LHCN-M2 (cell line): ENCODE results near the gene ZDHHC14. TPM values are rescaled to one million over a fixed set of nuclear protein-coding genes. Genes with fewer than 3 reads are reported as not detected.
"Not testable (repeated sequence)": the region's sequence is repeated elsewhere in the genome, so short reads cannot be mapped to it uniquely, and the experiment has no call there.

Source experiments
- DNase-seq: peaks from one replicate; pipeline ENCODE4 v3.0.0-alpha.2; 2012; ENCODE audit warnings: low read depth
- total RNA-seq: library from RNA; depleted of rRNA; stranded (reverse); fragments of >200 nt; gene quantifications from 2 replicates; pipeline ENCODE4 v1.2.3, GENCODE V29; 2014

Gene ZDHHC14
- total RNA-seq, 1 experiment from 2014 or later, result 2.2 TPM

DNA sequence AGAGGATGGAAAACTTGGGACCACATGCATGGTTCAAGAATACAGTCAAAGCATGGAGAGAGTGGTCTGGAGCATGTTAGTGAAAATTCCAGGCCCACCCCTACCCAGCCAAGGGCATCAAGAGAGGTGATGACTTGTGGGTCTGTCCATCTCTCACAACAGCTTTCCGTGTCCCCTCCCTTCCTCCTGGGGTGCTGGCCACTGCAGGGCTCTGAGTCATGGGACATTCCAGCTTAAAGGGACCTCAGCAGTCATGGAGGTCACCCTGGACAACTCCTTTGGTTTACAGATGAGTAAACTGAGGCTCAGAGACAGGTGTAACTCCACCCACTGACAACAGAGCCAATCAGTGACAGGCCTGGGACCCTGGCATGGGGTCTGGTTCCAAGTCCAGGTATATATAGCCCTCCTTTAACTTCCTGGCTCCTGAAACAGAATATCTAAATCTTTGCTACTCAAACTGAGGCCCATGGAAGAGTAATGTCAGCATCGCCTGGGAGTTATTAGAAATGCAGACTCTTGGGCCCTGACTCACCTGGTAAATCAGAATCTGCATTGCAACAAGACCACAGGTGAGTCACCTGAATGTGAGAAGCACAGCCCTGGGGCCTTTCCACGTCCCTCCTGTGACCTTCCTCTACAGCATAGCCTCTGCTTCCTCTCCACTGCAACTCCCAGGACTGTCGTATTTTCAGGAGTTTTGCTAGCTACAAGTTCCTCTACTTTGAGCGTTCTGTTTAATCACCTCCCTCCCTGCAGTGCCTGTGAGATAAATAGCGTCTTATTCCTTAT, 170.2 kb downstream of the ZDHHC14 start:
- no peak for DNase-seq

DNA sequence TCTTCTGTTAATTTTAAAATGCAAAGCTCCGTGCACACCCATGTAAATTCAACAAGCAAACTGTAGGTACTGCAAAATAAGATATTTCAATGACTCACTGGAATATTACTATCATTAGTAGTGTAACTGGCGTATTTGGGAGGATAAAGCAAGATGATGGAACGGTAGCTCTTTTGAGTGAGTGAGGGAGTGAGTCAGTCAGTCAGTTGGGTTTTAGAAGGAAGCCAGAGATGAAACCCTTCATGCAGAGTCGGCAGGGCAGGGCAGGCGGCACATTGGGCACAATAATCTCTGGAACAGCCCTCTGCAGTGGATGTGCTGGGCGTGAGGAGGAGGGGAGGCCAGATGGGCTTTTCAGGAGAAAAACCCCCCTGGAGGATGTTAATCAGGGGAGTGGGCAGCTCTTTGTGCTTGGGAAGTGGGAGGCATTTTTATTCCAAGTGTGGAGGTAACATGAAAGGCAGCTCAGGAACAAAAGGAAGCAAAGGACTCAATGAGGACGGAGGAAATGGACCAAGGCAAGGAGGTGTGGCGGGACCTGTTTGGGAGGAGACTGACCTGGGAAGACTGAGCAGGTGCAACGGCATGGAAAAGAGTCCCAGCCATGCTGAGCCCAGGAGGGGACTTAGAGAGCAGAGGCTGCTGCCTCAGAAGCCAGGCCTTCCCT, 171.2 kb downstream of the ZDHHC14 start:
- no peak for DNase-seq

DNA sequence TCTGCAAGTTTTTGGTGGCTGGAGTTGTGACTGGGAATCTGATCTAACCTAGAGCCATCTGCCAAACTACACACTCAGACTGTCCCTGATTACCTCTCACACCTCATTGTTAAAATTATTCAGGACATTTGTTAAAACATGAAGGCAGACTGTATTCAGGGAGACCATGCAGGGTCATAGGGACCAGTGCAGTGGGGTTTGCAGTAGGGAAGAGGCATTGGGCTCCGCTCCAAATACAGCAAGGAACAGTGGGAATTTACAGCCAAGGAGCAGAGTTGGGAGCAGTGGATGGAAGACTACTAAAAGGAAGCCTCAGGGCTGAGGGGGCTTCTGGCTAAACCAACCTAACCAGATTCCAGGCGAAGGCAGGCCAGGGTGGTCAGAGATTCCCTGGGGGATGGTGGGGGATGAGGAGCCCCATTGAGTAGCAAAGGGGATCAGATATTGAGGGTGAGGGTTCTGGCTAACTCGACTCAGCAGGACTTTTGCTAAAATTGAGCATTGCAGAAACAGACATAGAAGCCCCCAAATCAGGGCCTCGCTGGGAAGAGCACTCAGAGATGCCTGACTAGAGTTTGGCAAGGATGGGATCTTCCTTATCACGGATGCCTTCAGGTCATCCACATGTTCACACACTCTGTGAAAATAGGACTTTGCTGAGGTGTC, 172.0 kb downstream of the ZDHHC14 start:
- DNase-seq, result no peak

DNA sequence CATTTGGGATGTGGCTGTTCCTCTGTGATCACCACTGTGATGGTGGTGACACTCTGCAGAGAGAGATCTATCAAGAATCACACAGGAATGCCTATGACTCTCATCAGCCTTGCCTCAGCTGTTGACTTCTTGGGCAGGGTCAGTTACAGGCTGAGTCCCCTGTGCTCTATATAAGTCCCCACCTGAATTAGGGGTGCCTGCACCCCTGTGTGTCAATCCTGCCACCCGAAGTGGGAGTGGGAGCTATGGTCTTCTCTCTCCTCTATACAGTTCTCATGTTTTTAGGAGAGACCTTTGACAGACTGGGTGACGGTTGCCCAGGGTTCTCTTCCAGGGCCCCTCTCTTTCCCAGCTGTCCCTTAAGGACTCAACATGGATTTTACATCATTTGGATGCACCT, 173.8 kb downstream of the ZDHHC14 start:
- no peak for DNase-seq

DNA sequence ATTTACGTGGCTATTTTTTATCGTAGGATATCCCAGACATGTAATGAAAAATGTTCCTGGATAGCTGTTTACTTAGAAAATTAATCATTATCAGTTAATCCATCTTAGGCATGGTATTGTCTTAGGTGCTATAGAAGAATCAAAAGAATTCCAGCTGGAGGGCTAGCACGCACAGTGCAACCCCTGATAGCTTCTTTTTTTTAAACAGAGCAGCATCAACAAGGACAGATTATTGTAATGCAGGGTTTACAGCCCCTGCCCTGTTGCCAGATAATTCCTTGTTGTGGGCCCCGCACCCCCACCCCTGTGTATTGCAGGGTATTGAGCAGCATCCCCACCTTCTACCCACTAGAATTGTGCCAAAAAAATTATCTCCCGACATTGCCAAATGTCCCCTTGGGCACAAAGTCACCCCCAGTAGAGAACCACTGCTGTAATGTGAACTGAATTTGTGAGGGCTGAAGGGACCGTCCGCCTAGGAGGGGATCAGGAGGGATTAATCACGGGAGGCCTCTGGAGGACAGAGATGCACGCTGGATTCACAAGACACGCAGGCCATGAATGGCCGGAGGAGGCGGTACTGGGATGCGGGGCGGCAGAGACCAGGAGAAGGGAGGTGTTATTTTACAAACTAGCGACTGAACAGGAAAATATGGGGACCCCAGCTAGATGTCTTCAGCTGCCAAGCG, 174.6 kb downstream of the ZDHHC14 start:
- no peak for DNase-seq

DNA sequence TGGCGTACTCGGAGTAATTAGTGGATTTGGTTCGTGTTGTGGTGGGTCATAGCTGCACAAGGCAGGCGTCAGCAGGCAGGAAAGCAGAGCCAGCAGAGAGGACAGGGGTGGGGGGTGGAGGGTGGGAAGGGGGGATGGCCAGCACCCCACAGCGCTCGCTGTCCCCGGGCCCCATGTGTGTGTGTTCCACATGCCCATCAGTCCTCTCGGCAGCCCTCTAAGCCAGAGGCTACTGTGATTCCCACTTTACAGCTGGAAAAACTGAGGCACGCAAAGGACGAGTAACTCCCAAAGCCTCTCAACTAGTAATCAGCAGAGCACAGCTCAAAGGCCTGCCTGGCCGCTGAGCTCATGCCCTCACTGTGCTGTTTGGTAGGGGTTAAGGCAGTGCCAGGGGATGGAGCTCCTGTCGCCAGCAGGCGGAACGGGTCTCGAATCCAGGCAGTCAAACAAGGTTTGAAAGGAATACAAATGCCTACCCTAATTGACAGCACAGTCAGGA, 175.2 kb downstream of the ZDHHC14 start:
- DNase-seq, result no peak

DNA sequence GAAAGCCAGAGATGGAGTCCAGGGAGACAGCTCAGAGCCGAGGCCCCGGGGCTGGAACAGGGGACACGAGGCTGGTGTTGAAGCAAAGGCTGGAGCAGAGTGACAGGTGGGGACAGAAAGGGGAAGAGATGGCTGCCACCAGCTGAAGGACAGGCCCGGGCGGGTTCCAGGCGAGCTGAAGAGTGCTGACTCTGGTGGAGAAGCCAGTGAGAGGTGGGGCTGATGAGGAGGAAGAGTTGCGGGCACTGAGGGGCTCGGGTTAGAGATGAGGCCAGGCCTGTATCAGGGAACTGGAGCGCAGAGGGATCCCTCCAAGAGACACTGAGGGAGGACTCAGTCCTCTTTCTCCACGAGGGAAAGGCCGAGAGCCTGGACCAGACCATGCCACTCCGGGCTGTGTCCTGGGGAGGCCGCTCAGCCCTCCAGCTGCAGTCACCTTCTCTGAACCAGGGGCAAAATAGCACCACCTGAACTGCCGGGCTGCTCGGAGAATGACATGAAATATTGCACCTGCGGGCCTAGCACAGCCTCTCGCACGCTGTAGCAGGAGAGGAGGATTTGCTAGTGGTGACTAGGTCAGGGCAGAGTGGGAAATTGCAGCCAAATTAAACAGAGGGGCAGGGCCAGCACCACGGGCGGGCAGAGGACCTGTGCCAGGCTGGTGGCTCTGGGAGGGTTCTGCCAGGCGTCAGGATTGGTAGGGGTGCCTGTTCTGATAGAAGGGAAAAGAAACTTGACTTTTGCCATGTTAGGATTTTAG, 175.9 kb downstream of the ZDHHC14 start:
- no peak for DNase-seq

DNA sequence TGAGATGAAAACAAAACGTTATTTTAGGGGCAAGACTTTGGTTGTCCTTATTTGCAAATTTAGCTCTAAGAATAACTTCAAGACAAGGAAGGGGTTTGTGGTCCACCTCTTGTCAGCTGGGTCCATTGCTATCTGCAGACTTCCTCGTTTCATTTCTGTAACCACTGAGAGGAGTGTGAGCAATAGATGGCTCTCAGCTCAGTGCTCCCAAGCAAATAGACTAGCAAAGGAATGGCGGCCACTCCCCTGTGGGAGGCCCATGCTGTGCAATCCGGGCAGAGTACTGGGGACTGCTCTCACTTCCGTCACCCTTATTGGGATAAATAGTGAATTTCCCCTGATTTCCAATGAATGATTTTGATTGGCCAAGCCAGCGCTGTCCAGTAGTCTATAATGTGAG, 176.6 kb downstream of the ZDHHC14 start:
- DNase-seq, result no peak

DNA sequence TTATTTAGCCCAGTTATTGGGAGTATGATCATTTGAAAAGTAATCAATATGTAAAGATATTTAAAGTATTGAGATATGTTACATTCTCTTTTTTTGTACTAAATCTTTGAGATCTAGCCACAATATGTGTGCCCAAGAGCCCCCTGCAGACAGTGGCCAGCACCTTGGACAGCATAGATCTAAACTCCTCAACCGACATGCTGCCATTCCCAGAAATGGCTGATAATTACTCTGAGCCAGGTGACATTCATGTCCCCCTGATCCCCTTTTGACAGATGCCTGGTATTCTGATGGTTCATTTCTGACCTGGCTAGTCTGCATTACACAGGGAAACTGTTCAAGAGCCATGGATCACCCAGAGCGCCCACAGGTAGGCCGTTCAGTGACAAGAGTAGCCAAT, 177.1 kb downstream of the ZDHHC14 start:
- DNase-seq, result no peak

DNA sequence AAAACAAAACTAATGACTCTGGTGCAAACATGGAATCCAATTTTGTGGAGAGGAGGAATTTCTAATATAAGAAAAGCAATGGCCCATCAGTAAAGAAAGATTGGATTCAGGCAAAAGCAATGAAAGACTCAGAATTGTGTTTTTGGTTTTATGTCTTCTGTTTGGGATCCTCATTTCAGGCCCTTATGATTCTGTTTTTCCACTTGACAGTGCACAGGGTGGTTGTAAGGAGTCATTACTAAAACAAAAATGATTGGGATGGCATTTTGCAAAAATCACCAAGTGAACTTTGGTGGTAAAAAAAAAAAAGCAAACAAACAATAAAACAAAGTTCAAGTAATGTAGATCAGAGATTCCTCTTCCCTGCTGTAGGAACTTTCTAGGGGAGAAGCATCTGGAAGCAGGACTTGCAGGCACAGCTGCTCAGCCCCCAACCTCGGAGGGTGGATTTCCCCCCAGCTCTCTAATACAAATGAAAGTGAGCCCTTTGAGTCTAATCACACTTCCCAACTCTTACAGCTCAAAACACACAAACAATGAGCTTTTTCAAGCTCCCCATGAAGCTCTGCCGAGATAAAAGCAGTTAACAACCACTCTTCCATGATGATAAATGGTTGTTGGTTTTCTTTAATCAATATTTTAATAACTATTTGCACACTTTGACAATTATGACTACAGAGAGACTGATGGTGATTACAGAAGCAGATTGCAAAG, 177.7 kb downstream of the ZDHHC14 start:
- DNase-seq, result no peak

DNA sequence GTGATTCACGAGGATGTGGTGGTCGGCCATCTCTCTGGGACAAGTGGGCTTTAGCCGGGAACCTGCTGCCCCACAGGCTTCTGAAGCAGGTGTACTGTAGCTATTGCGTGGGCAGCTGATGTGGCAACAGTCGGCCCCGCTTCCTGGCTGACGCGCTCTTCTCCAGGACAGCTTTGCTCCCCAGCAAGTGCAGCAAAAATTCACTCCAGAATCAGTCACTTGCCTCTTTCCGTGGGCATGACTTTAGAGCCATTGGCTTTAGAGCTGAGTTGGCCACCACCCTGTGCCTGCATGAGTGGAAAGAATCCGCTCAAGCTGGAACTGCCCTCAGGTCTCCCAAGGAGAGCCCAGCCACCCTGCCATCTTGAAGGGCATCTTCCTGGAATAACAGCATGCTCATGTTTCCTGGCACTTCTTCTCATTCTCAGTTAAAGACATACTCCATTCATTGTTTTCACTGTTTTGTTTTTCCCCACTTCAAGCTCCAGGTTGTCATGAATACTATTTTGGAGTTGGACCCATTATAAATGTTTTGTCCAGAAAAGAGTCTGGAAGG, 178.3 kb downstream of the ZDHHC14 start:
- DNase-seq, result no peak

DNA sequence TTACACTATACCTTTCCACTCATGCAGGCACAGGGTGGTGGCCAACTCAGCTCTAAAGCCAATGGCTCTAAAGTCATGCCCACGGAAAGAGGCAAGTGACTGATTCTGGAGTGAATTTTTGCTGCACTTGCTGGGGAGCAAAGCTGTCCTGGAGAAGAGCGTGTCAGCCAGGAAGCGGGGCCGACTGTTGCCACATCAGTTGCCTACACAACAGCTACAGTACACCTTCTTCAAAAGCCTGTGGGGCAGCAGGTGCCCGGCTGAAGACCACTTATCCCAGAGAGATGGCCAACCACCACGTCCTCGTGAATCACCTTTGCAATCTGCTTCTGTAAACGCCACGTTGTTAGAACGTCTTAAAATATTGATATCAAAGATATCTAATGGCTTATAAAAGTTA, 179.1 kb downstream of the ZDHHC14 start:
- not testable (repeated sequence) for DNase-seq

DNA sequence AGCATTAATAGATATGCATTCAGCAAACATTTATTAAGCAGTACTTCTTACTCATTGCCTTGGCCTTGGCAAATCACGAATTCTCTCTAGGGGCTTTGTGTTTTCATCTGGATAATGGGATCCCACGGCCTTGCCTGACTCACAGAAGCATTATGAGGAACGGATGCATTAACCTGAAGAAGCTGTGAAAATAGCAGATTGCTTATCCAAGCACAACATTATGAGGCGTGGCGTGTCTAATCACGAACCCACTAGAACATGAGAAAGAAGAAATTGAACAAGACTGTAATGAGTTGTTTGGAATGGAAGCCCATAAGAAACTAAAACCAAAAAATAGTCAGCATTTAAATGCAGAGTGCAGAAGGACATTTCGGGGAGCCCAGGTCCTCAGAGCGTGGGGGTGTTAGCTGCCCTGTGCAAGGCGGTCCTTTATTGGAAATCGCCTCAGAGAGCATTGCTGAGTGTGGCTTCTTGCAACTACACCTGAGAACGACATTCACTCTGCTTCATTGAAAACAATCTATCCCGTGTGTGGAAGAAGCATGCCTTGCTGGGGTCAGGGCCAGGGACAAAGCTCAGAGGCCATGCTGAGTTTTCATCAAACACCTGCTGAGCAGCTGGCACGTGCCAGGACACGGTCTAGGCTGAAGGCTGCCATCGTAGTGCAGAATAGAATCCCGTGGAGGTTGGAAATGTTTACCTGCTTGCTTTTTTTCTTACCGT, 179.9 kb downstream of the ZDHHC14 start:
- no peak for DNase-seq

DNA sequence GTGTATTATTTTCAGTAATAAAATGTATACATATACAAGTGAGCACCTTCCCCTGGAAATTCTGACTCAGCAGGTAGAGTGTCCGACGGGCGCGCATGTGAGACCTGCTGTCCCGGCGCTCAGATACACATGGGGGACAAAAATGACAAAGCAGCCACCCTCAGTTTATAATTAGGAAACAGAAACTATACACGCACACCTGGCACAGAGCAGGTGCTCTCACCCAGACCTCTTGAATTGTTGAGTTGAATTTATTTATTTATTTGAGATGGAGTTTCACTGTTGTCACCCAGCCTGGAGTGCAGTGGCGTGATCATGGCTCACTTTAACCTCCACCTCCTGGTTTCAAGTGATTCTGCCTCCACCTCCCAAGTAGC, 180.4 kb downstream of the ZDHHC14 start:
- no peak for DNase-seq

DNA sequence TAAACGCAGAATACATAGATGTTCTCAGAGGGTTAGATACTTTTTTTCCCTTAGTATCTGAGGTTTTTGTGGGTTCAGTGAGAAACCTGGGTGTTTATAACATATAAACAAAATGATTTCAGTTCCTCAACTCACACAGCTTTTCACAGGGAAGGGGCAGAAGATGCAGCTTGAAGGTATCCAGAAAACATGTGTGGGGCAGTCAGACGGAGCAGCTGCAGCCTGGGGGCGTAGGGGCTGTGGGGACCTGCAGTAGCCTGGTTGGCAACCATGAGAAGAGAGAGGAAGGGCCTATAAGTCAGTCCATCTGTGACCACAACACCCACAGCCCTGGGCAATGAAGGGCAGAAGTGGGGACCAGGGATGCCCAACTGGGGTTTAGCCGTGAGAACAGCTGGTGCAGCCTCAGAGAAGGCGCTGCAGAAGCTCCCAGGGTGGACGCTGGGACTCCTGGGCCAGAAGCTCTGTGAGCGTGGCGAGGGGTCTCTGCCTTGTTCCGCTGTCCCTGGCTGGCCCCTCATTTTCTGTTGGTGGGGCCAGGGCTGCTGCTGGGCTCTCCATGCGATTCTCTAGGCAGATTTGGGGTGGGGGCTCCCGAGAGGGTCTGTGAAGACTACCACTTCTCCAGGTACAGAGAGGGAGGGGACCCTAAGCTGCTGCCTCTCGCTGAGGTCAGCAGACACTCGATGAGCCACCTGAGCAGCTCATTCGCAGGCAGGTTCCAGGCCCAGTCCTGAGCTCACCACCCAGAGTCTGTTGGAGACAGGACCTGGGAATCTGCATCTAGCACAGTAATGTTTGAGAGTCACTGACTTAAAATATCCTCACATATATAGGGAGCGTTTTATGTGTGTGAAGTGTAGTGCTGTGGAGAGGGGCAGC, 181.2 kb downstream of the ZDHHC14 start:
- no peak for DNase-seq

DNA sequence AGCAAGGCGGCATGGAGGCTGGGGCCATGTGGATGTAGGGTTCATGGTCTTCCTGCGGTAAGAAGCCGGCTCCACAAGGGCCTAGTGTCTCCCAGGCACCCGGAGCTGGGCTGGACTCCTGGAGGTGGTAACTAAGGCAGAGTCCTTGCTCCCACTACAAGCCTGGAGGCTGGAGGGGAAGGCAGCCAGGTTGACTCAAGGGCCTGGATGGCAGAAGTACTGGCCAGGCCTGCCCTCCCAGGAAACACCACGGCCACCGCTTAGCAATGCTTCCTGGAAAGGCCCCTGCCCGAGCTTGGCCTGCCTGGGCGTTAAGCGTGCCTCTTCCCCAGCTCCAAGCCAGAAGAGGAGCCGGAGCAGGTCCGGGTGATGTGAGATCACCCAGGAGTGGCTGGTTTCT, 182.0 kb downstream of the ZDHHC14 start:
- no peak for DNase-seq

DNA sequence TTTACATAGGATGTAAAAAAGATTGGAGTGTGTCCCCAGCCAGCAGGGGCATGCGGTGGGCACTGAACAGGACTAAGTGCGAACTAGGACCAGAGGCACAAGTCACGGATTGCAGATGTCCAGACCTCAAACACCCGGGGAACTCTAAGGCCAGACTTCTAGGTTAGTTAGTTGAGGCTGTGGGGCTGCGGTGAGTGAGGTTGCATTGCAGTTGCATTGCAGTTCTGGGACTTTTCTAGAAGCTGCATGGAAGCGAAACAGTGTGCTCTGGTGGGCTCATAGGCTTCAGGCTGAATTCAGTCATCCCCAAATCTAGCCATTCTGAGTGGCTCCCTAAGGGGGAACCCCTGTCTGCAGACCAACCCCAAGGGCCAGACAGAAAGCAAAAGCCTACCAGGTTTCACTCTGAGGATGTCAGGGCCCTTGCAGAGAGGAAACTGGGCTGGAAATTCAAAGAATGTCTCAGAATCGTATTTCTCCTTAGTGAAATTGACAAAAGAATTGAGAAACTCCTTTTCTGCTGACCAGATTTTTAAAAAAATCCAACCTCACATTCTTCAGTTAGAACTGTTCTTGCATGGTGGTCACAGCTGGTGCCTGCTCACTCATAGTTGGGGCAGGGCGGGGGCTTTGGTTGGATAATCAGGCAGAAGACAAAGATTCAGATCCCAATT, 182.8 kb downstream of the ZDHHC14 start:
- DNase-seq, result no peak

DNA sequence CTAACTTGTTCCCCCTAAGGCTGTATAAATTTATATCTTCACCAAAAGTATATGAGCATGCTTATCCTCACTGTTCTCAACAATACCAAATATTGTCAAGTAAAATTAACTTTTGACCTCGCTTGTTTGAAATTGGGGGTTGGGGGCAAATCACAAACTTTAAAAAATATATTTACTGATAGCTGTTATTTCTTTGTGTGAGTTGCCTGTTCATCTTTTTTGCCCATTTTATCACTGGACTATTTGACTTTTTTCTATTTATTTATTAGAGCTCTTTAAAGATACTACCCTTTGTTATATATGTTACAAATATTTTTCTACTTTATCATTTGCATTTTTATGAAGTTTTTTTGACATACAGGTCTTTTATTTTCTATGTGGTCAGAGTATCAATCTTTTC, 187.7 kb downstream of the ZDHHC14 start:
- DNase-seq, result no peak
